Measurements from ENCODE around the gene RBMY1A1.
"Not testable (repeated sequence)": the region's sequence is repeated elsewhere in the genome, so short reads cannot be mapped to it uniquely, and the experiment has no call there.

Gene RBMY1A1

DNA sequence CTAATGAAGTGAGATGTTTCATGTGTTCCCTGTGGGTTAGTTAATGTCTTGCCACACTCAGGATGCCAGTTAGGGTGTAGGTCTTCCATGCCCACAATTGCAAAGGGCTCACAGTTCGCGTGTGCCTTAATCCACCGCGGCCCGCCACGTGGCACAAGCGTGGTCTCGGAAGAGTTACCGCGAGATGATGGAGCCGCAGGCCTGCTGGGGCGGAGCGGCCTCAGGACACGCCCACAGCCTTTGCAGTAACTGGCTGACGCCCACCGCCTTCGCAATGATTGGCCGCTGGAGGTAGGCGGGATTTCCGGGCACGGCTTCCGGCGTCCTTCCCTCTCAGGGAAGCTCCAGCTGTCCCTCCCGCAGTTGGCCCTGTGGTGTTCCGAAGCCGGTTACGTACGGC lies at the start of gene RBMY1A1:
Gene RBMY1A1 (plus strand): TSS at position 301 of the 400 bp plus-strand sequence. CDS start 2,013 bp downstream, outside the sequence.
- not testable (repeated sequence) for H3K36me3 Mint-ChIP-seq (ENCODE audit: low read depth); H3K4me1 Mint-ChIP-seq; H3K27me3 Mint-ChIP-seq (ENCODE audit: low read depth); H3K27ac Mint-ChIP-seq; H3K9me3 Mint-ChIP-seq; H3K4me3 Mint-ChIP-seq

GRCh38 chrY:21511038-21511437 lies 23.6 kb upstream of the RBMY1A1 start, which contains the start of gene RBMY1B:
Gene RBMY1B (plus strand): TSS chrY:21511338. CDS start chrY:21513351, 2,013 bp downstream.
- not testable (repeated sequence) for H3K9me3 Mint-ChIP-seq; H3K27ac Mint-ChIP-seq; H3K4me3 Mint-ChIP-seq; H3K27me3 Mint-ChIP-seq (ENCODE audit: low read depth); H3K4me1 Mint-ChIP-seq; H3K36me3 Mint-ChIP-seq (ENCODE audit: low read depth)

GRCh38 chrY:21559316-21559984 lies 24.8 kb downstream of the RBMY1A1 start:
- not testable (repeated sequence) for H3K4me1 Mint-ChIP-seq; H3K4me3 Mint-ChIP-seq; H3K27me3 Mint-ChIP-seq (ENCODE audit: low read depth); H3K27ac Mint-ChIP-seq; H3K36me3 Mint-ChIP-seq (ENCODE audit: low read depth); H3K9me3 Mint-ChIP-seq

DNA sequence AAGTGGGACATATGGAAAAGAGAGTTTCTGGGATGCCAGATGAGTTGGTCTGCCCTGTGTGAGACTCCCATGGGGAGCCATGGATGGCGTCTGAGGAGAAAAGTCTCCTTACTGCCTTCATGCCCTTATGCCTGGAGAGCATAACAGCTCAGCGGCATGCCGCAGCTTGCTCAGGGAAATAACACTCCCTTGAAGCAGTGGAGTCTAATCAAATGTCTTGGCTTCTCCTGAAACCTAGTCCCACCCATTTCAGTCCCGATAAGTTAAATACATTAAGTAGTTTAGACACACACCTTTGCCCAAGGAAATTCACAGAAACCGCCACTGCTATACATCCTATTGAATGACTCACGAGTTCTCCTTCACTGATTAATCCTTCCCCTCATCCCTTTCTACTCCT lies 50.8 kb downstream of the RBMY1A1 start:
- H3K9me3 Mint-ChIP-seq, result no peaks in the 10 kb centered on the region
- no peaks in the 10 kb centered on the region for H3K4me1 Mint-ChIP-seq
- H3K27ac Mint-ChIP-seq, result no peak overlapping the region
- H3K36me3 Mint-ChIP-seq (ENCODE audit: low read depth), result no peaks in the 10 kb centered on the region
- no peaks in the 10 kb centered on the region for H3K27me3 Mint-ChIP-seq (ENCODE audit: low read depth)
- TF ChIP-seq, protein P1, sequence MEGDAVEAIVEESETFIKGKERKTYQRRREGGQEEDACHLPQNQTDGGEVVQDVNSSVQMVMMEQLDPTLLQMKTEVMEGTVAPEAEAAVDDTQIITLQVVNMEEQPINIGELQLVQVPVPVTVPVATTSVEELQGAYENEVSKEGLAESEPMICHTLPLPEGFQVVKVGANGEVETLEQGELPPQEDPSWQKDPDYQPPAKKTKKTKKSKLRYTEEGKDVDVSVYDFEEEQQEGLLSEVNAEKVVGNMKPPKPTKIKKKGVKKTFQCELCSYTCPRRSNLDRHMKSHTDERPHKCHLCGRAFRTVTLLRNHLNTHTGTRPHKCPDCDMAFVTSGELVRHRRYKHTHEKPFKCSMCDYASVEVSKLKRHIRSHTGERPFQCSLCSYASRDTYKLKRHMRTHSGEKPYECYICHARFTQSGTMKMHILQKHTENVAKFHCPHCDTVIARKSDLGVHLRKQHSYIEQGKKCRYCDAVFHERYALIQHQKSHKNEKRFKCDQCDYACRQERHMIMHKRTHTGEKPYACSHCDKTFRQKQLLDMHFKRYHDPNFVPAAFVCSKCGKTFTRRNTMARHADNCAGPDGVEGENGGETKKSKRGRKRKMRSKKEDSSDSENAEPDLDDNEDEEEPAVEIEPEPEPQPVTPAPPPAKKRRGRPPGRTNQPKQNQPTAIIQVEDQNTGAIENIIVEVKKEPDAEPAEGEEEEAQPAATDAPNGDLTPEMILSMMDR (IDR thresholded peaks at IDR 0.05; ENCODE audit: unreplicated experiment in 3 of 3), result no peak
- no peak overlapping the region for H3K4me3 Mint-ChIP-seq

DNA sequence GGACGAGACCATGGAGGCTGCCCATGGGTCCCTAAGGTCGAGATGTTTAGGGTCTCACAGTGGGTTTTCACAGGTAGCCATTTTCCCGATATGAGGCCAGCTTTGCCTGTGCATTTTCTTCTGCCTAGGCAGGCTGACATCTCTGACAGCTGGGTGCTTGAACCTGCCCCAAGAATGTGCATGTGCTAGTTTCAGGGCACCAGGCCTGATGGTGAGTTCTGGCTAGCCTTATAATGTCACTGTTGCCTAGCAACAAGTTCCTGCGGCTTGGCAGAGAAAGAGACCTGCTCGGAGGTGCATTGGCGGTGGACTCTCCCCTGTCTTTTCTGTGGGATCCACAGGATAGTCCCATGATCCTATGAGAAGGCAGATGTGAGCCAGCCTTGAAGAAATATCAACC lies 51.8 kb downstream of the RBMY1A1 start:
- not testable (repeated sequence) for H3K9me3 Mint-ChIP-seq; H3K4me3 Mint-ChIP-seq; H3K4me1 Mint-ChIP-seq; H3K27me3 Mint-ChIP-seq (ENCODE audit: low read depth); H3K36me3 Mint-ChIP-seq (ENCODE audit: low read depth); H3K27ac Mint-ChIP-seq

DNA sequence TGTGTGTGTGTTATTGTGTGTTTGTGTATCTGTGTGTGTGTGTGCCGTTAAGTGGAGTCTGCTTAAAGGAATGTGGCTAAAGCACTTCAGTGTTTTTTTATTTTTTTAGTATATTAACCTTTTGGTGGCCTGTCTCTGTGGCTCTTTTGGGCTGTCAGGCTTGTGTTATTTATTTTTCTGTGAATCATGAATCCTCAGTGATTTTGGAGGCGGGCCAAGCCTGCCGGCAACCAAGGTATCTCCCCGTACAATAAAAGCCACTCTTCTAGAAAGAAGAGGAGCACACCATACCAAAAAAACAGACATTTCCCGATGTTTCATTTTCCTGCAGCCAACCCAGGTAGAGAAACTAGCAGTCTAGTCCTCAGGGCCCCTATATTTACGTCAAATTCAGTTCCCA lies 57.4 kb downstream of the RBMY1A1 start:
- no peak overlapping the region for H3K4me3 Mint-ChIP-seq
- no peaks in the 10 kb centered on the region for H3K4me1 Mint-ChIP-seq
- H3K27me3 Mint-ChIP-seq (ENCODE audit: low read depth), result no peaks in the 10 kb centered on the region
- no peaks in the 10 kb centered on the region for H3K36me3 Mint-ChIP-seq (ENCODE audit: low read depth)
- H3K27ac Mint-ChIP-seq, result no peak overlapping the region
- TF ChIP-seq, protein P1 (IDR thresholded peaks at IDR 0.05; ENCODE audit: unreplicated experiment in 3 of 3), result no peak
- H3K9me3 Mint-ChIP-seq, result no peaks in the 10 kb centered on the region

DNA sequence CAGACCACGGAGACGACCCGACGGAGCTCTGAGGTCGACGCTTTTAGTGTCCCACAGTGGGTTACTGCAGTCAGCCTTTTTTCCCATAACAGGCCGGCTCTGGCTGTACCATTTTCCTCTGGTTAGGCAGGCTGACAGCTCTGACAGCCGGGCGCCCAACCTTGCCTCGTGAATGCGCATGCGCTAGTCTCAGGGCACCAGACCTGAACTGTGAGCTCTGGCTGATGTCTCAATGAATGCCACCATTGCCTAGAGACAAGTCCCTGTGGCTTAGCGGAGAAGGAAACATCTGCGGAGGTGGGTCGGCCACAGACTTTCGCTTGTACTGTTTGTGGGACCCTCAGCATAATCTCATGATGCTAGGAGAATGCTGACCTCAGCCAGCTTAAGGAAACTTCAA lies 61.6 kb downstream of the RBMY1A1 start:
- not testable (repeated sequence) for H3K27ac Mint-ChIP-seq; H3K4me1 Mint-ChIP-seq; H3K36me3 Mint-ChIP-seq (ENCODE audit: low read depth); H3K4me3 Mint-ChIP-seq; H3K27me3 Mint-ChIP-seq (ENCODE audit: low read depth); H3K9me3 Mint-ChIP-seq
